Measurements from ENCODE around the gene SLC35C1. TPM values are rescaled to one million over a fixed set of nuclear protein-coding genes. Genes with fewer than 3 reads are reported as not detected.

The SLC35C1 gene
- total and polyA plus RNA-seq, 8 donors = 6.6 to 30.7 (median 7.7) TPM

DNA sequence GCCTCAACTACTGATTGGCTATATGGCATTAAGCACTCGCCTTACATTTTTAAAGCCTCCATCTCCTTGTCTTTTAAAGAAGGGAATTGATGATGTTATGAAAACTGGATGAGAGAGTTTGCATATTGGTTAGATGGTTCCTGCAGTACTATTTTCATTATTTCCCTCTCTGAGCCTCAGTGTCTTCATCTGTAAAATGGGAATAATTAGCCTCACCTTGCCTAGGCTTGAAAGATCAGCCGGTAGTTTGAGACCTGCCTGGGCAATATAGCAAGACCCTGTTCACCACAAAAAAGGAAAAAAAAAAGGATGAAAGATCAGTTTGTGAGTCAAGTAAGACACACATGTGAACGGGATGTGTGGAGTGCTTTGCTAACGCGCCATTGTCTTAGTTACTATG, 35.0 kb upstream of the SLC35C1 start:
- no peaks in the 10 kb centered on the region for H3K36me3 ChIP-seq
- H3K27ac ChIP-seq = no peak overlapping the region
- no peak for ATAC-seq
- TF ChIP-seq, protein P1, sequence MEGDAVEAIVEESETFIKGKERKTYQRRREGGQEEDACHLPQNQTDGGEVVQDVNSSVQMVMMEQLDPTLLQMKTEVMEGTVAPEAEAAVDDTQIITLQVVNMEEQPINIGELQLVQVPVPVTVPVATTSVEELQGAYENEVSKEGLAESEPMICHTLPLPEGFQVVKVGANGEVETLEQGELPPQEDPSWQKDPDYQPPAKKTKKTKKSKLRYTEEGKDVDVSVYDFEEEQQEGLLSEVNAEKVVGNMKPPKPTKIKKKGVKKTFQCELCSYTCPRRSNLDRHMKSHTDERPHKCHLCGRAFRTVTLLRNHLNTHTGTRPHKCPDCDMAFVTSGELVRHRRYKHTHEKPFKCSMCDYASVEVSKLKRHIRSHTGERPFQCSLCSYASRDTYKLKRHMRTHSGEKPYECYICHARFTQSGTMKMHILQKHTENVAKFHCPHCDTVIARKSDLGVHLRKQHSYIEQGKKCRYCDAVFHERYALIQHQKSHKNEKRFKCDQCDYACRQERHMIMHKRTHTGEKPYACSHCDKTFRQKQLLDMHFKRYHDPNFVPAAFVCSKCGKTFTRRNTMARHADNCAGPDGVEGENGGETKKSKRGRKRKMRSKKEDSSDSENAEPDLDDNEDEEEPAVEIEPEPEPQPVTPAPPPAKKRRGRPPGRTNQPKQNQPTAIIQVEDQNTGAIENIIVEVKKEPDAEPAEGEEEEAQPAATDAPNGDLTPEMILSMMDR (IDR thresholded peaks at IDR 0.05) = no peak
- peaks cover 0 to 4% of the 10 kb centered on the region in 2 donors for H3K27me3 ChIP-seq
- no peak for DNase-seq
- no peak overlapping the region for H3K4me3 ChIP-seq
- intact Hi-C loops (cut with DNase I) = loop anchor here in 1 of 2 donors (5.0 to 10.0 kb wide), 4 partner anchors 105 to 425 kb away; partner anchors contain the start of gene CHST1
- no peaks in the 10 kb centered on the region for H3K9me3 ChIP-seq
- H3K4me1 ChIP-seq = peaks cover 0 to 9% of the 10 kb centered on the region in 2 donors

DNA sequence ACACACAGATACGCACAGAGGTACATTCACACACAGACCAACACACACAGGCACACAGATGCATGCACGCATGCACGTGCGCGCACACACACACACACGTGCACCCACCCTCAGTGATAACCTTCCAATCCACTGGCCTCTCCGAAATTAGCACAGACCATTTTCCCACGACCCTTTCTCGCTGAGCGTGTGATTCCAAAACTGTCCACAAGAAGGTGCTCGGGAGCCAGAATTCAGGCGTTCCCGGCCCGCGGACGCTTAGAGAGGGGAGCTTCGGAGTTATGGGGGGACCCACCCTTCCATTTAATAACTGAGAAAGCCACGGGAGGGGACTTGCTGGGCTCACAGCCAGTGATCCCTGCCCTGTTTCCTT, 33.8 kb upstream of the SLC35C1 start:
- peak; percentile 91 for ATAC-seq
- intact Hi-C loops (cut with DNase I) = loop anchor here in 1 of 2 donors (5.0 to 10.0 kb wide), 4 partner anchors 106 to 426 kb away; partner anchors contain the start of gene CHST1
- H3K27me3 ChIP-seq = peaks cover 0 to 4% of the 10 kb centered on the region in 2 donors
- H3K4me1 ChIP-seq = peaks cover 0 to 9% of the 10 kb centered on the region in 2 donors
- TF ChIP-seq, protein P1 (IDR thresholded peaks at IDR 0.05) = peak; percentile 85 to 93
- H3K27ac ChIP-seq = peak overlapping the region; percentile 53 to 70
- H3K9me3 ChIP-seq = no peaks in the 10 kb centered on the region
- H3K36me3 ChIP-seq = no peaks in the 10 kb centered on the region
- H3K4me3 ChIP-seq = peak overlapping the region; percentile 52 to 60
- DNase-seq = peak; percentile 51 to 86 (median 56)

DNA sequence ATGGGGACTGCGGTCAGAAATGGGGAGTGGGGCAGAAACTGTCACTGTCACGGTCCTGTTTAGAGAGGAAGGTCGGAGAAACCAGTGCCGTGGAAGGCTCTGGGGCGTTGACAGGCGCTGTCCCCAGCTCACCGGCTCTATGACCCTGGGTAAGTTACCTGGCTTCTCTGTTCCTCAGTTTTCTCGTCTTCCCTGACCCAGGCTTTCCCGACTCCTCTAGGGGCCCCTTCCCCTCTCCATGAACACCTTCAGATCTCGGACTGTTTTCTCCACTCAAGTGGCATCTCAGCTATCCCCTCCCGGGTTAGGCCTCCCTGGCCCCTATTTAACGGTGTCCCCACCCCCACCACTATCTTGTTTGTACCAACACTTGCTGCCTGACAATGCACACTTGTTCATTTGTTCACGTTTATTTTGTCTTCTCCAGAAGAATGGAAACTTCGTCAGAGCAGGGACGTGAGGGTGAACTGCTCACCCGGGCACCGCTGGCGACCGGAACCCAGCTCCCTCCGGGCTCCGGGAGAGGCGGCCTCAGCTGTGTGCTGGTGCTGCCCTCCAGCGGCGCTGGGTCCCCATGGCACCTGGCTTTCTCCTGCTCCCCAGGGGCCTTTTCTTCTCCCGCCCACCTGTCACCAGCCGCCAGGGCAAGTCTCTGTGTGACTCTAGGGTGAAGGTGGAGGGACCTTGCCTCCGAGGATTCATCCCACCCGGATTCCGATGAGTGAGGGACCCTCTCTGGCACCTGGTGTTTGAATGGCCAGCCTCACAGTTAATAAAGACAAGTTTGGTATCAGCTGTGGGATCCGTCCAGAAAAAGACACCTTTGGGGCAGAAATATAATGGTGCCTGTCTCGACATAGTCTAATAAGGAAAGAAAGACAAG, 33.1 kb upstream of the SLC35C1 start:
- intact Hi-C loops (cut with DNase I) = loop anchor here in 1 of 2 donors (5.0 to 10.0 kb wide), 4 partner anchors 107 to 427 kb away; partner anchors contain the start of gene CHST1
- H3K27me3 ChIP-seq = peaks cover 0 to 4% of the 10 kb centered on the region in 2 donors
- TF ChIP-seq, protein P1 (IDR thresholded peaks at IDR 0.05) = peak; percentile 91
- DNase-seq (peak; percentile 72 to 97 (median 82)), ATAC-seq (peak; percentile 100)
- H3K4me1 ChIP-seq = peaks cover 0 to 9% of the 10 kb centered on the region in 2 donors
- no peaks in the 10 kb centered on the region for H3K9me3 ChIP-seq
- H3K36me3 ChIP-seq = no peaks in the 10 kb centered on the region
- peak overlapping the region; percentile 53 to 70 for H3K27ac ChIP-seq
- H3K4me3 ChIP-seq = peak overlapping the region; percentile 52 to 60

DNA sequence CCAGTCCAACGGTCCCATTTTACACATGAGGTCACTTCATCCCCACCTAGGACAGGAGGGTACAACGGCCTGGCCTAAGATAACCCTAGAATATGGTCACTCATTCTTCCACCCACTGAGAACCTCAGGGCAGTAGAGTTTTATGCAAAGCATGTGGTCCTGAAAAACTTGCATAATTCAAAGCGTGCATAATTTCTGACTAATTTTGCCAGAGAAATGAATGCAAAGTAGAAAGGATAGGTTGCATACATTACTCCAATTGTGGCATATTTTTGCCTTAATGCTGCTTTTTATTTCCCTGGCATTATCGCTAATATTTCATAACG, 32.5 kb upstream of the SLC35C1 start:
- ATAC-seq (no peak), DNase-seq (no peak)
- H3K4me1 ChIP-seq = peaks cover 0 to 12% of the 10 kb centered on the region in 2 donors
- H3K9me3 ChIP-seq = no peaks in the 10 kb centered on the region
- no peak overlapping the region for H3K4me3 ChIP-seq
- intact Hi-C loops (cut with DNase I) = loop anchor here in 1 of 2 donors (5.0 to 10.0 kb wide), 4 partner anchors 108 to 428 kb away; partner anchors contain the start of gene CHST1
- no peak overlapping the region for H3K27ac ChIP-seq
- H3K36me3 ChIP-seq = no peaks in the 10 kb centered on the region
- H3K27me3 ChIP-seq = peaks cover 0 to under 1% of the 10 kb centered on the region in 2 donors
- TF ChIP-seq, protein P1 (IDR thresholded peaks at IDR 0.05) = no peak
